CD4-positive, alpha-beta T cell (primary cell): ENCODE measurements around the gene RAD51B. TPM values are rescaled to one million over a fixed set of nuclear protein-coding genes. Genes with fewer than 3 reads are reported as not detected.

Source experiments
- ATAC-seq: fragments of 200-7000 bp; cut with Tn5 transposase; one replicate; pipeline ENCODE4 v1.10.0; 2022; ENCODE audit warnings: mild to moderate bottlenecking; ENCODE audit not compliant: poor library complexity
- CTCF ChIA-PET: fragments of 350-600 bp; sonication (Branson Sonifier 250); formaldehyde crosslinking; loops from one replicate; lab custom pipeline; 2021; ENCODE audit warnings: antibody characterized with exemption, inconsistent platforms; lab: Charles Lee
- POLR2A ChIA-PET: fragments of 350-600 bp; sonication (Branson Sonifier 250); formaldehyde crosslinking; loops from one replicate; lab custom pipeline; 2021; ENCODE audit warnings: antibody characterized with exemption, inconsistent platforms; lab: Charles Lee
- DNase-seq, 14 experiments: peaks; one replicate each; pipeline ENCODE4 v3.0.0-alpha.2; 2013 to 2020; ENCODE audit warnings: mixed read lengths in 2 of 14
- H3K27ac ChIP-seq, 2 donors: one replicate each; pipeline versions ENCODE4 v1.5.1 to v1.7.0; 2013; ENCODE audit warnings: low read length in 2 of 2, low read depth in 1 of 2, mild to moderate bottlenecking in 1 of 2
- H3K27me3 ChIP-seq, 2 experiments: 1 replicate in 1 of 2; 2 replicates in 1 of 2; pipeline versions ENCODE4 v1.6.1 to v1.7.0; 2013; ENCODE audit warnings: low read length in 2 of 2, control low read depth in 1 of 2, mild to moderate bottlenecking in 1 of 2, moderate library complexity in 1 of 2; ENCODE audit not compliant: insufficient read depth in 2 of 2, control insufficient read depth in 1 of 2
- H3K36me3 ChIP-seq: one replicate; pipeline ENCODE4 v1.6.1; 2013; ENCODE audit warnings: low read length, control low read depth; ENCODE audit not compliant: insufficient read depth
- H3K4me1 ChIP-seq: one replicate; pipeline ENCODE4 v1.6.1; 2013; ENCODE audit warnings: low read length, control low read depth; ENCODE audit not compliant: insufficient read depth
- H3K4me3 ChIP-seq: one replicate; pipeline ENCODE4 v1.5.1; 2013; ENCODE audit warnings: mild to moderate bottlenecking, low read length, moderate library complexity
- H3K9me3 ChIP-seq, 2 experiments: 1 replicate in 1 of 2; 2 replicates in 1 of 2; pipeline versions ENCODE4 v1.6.1 to v1.7.0; 2013; ENCODE audit warnings: low read length in 2 of 2, mild to moderate bottlenecking in 2 of 2, control low read depth in 1 of 2, moderate library complexity in 1 of 2; ENCODE audit not compliant: control insufficient read depth in 1 of 2, insufficient read depth in 1 of 2
- H3K27ac Mint-ChIP-seq: one replicate; pipeline ENCODE4 v1.8.0; 2020; ENCODE audit warnings: mixed read lengths
- H3K27me3 Mint-ChIP-seq: one replicate; pipeline ENCODE4 v1.8.0; 2021; ENCODE audit warnings: mixed read lengths
- H3K36me3 Mint-ChIP-seq: one replicate; pipeline ENCODE4 v1.8.0; 2021; ENCODE audit warnings: low read depth, mixed read lengths
- H3K4me1 Mint-ChIP-seq: one replicate; pipeline ENCODE4 v1.8.0; 2021; ENCODE audit warnings: low read depth, mixed read lengths
- H3K4me3 Mint-ChIP-seq: one replicate; pipeline ENCODE4 v1.8.0; 2020; ENCODE audit warnings: mild to moderate bottlenecking, mixed read lengths
- H3K9me3 Mint-ChIP-seq: one replicate; pipeline ENCODE4 v1.8.0; 2020; ENCODE audit warnings: mixed read lengths
- CTCF ChIP-seq: fragments of 200-600 bp; IDR thresholded peaks from one replicate; pipeline ENCODE4 v1.8.0; 2022; ENCODE audit warnings: antibody characterized with exemption, mild to moderate bottlenecking
- intact Hi-C, 2 experiments: fragments of 100-400 bp; cut with DNase I in 1 of 2; cut with micrococcal nuclease in 1 of 2; formaldehyde crosslinking; loops; one replicate each; pipeline versions ENCODE4 v1.15.1 to v1.9.0; 2023 to 2025; cut with DNase I, micrococcal nuclease
- total RNA-seq, 174 experiments: library from RNA in 2 of 174; stranded (reverse) in 2 of 174; gene quantifications; one replicate each; pipeline ENCODE4 v1.2.3 and lab custom pipeline; 2021 to 2026

The RAD51B gene
- total RNA-seq, 2 experiments from 2014 or later = 18.4 to 20.0 TPM

GRCh38 chr14:68562911-68563250 lies 743.3 kb downstream of the RAD51B start:
- Histone ChIP-seq H3K4me1 (peaks cover 35% of the 10 kb centered on the region), H3K4me3 (no peak overlapping the region), H3K36me3 (no peaks in the 10 kb centered on the region), H3K27ac (no peak overlapping the region), H3K9me3 (no peaks in the 10 kb centered on the region), H3K27me3 (no peaks in the 10 kb centered on the region)
- H3K27ac Mint-ChIP-seq = peak overlapping the region; percentile 50
- DNase-seq (no peak), ATAC-seq (no peak)
- H3K36me3 Mint-ChIP-seq = no peaks in the 10 kb centered on the region
- ChIA-PET CTCF (no interaction called here), POLR2A (interaction anchor here (3.7 kb wide), 1 partner anchor 55 kb away, joined by 20 read pairs; no protein-coding TSS in a partner anchor)
- TF ChIP-seq CTCF = no peak
- H3K9me3 Mint-ChIP-seq = no peaks in the 10 kb centered on the region
- H3K4me1 Mint-ChIP-seq = peaks cover 53% of the 10 kb centered on the region
- intact Hi-C loops = loop anchor here in 1 of 2 experiments (10.0 kb wide), 1 partner anchor 58 kb away; no protein-coding TSS in a partner anchor
- no peak overlapping the region for H3K4me3 Mint-ChIP-seq
- no peaks in the 10 kb centered on the region for H3K27me3 Mint-ChIP-seq

GRCh38 chr14:68563251-68564131 lies 743.9 kb downstream of the RAD51B start:
- ChIA-PET CTCF (no interaction called here), POLR2A (interaction anchor here (0.6 to 3.7 kb wide), 4 partner anchors 10 to 230 kb away, joined by 3 to 20 read pairs (median 3); partner anchors contain the start of gene ZFP36L1)
- H3K4me1 ChIP-seq = peaks cover 35% of the 10 kb centered on the region
- no peaks in the 10 kb centered on the region for H3K36me3 Mint-ChIP-seq
- peaks cover 53% of the 10 kb centered on the region for H3K4me1 Mint-ChIP-seq
- ATAC-seq (no peak), DNase-seq (no peak)
- no peaks in the 10 kb centered on the region for H3K9me3 ChIP-seq
- H3K27ac Mint-ChIP-seq = peak overlapping the region; percentile 50
- intact Hi-C loops = loop anchor here in 1 of 2 experiments (10.0 kb wide), 1 partner anchor 59 kb away; no protein-coding TSS in a partner anchor
- no peaks in the 10 kb centered on the region for H3K27me3 ChIP-seq
- H3K27me3 Mint-ChIP-seq = no peaks in the 10 kb centered on the region
- H3K36me3 ChIP-seq = no peaks in the 10 kb centered on the region
- no peaks in the 10 kb centered on the region for H3K9me3 Mint-ChIP-seq
- peak overlapping the region; percentile 31 for H3K4me3 Mint-ChIP-seq
- no peak overlapping the region for H3K27ac ChIP-seq
- no peak for TF ChIP-seq CTCF
- H3K4me3 ChIP-seq = no peak overlapping the region

GRCh38 chr14:68564191-68564825 lies 744.7 kb downstream of the RAD51B start:
- Histone ChIP-seq H3K9me3 (no peaks in the 10 kb centered on the region), H3K27ac (no peak overlapping the region), H3K4me1 (peaks cover 35% of the 10 kb centered on the region), H3K27me3 (no peaks in the 10 kb centered on the region), H3K4me3 (no peak overlapping the region), H3K36me3 (no peaks in the 10 kb centered on the region)
- TF ChIP-seq CTCF = no peak
- CTCF ChIA-PET = no interaction called here
- peaks cover 53% of the 10 kb centered on the region for H3K4me1 Mint-ChIP-seq
- H3K36me3 Mint-ChIP-seq = no peaks in the 10 kb centered on the region
- intact Hi-C loops = loop anchor here in 1 of 2 experiments (10.0 kb wide), 1 partner anchor 60 kb away; no protein-coding TSS in a partner anchor
- no peak overlapping the region for H3K4me3 Mint-ChIP-seq
- POLR2A ChIA-PET = interaction anchor here (0.6 to 3.7 kb wide), 4 partner anchors 9 to 229 kb away, joined by 3 to 20 read pairs (median 3); partner anchors contain the start of gene ZFP36L1
- ATAC-seq (no peak), DNase-seq (no peak)
- H3K9me3 Mint-ChIP-seq = no peaks in the 10 kb centered on the region
- no peak overlapping the region for H3K27ac Mint-ChIP-seq
- H3K27me3 Mint-ChIP-seq = no peaks in the 10 kb centered on the region
